GM11168 (cell line): Measurements from ENCODE around the gene EEF1A2.
"Not testable (repeated sequence)": the region's sequence is repeated elsewhere in the genome, so short reads cannot be mapped to it uniquely, and the experiment has no call there.

Experiments
- in situ Hi-C: fragments of 300-500 bp; cut with MboI; formaldehyde crosslinking; loops from one replicate; pipeline ENCODE4 v1.12.0; 2022; ENCODE audit warnings: low sequenced_read_pairs; ENCODE audit not compliant: unreplicated experiment

The EEF1A2 gene

DNA sequence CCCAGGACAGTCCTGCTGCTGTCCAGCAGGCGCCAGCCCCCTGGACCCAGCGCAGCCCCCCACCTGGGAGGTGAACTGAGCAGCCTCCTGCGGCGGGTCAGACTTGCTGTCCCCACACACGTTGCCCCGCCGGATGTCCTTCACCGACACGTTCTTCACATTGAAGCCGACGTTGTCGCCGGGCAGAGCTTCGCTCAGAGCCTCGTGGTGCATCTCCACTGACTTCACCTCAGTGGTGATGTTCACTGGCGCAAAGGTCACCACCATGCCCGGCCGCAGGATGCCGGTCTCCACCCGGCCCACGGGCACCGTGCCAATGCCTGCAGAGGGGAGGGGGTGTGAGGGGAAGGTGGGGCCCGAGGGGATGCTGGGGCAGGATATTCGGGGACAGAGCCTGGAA lies 8.5 kb downstream of the EEF1A2 start:
- in situ Hi-C loops = no loop called here

DNA sequence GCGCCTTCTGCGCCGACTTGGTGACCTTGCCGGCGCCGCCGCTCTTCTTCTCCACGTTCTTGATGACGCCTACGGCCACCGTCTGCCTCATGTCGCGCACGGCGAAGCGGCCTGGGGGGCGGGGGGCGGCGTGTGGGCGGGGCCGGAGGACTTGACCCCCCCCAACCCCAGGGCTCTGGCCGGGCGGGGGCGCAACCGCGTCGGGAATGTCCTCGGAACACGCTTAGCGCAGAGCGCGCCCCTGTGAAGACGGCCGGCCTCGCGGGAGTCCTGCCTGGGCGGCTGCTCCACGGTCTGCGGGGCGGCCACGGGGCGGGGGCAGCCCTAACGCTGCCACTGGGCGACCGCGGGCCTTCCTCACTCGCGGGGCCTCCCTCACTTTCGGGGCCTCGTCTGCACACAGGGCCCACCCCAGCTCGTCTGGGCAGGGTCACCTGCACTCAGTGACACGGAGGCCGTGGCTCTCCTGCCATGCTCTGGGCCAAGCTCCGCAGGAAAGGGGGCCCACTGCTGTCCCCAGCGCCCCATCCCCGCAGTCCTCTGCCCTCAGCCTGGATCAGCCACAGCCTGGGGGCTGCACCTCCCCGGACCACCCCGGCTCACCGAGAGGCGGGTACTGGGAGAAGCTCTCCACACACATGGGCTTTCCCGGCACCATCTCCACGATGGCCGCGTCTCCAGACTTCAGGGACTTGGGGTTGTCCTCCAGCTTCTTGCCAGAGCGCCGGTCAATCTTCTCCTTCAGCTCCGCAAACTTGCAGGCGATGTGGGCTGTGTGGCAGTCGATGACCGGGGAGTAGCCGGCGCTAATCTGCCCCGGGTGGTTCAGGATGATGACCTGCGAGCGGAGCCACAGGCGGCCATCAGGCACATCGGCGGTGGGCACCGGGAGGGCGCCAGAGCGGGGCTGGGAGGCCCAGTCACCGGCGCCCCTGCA lies 10.3 kb downstream of the EEF1A2 start:
- in situ Hi-C loops = no loop called here

DNA sequence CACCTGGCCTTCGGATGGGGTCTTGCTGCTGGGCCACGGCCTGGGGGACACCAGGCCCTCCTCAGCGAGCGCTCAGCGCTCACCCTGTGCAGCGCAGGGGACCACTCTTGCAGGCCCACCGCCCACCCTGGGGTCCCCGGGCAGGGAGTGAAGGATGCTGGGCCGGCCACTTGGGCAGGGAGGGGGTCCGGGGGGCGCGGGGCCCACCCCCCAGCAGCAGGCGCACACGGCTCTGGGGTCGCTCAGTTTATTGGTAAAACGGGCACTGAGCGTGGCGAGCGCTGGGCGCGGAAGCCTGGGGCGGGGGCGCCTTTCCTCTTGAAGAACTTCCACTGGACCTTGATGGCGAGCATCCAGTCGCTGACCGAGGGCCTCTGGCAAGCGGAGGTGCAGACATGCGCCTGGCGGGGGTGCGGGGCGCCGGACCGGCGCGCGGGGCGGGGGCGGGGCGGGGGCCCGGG lies 11.1 kb downstream of the EEF1A2 start:
- in situ Hi-C loops = no loop called here

DNA sequence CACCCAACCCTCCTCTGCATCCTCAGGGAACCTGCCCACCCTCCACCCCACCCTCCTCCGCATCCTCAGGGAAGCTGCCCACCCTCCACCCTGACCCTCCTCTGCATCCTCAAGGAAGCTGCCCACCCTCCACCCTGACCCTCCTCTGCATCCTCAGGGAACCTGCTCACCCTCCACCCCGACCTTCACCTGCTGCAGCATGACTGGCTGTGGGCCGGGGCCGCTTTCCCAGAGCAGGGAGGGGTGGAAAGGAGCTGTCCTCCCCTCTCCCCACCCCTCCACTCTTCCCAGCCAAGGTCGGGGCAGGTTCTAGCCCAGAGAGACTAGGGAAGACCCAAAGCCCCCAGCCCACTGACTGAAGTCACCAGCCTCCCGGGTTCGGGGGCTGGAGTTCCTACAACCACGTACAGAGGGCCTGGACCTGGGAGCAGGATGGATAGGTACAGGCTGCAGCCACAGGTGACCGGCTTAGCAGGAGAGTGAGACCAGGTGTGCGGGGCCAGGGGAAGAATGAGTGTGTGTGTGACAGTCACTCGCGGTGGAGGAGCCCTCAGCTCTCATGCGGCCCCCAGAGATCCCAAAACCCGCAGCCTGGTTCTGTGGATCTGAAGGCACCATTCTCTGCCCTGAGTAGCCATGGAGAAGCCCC lies 11.6 kb downstream of the EEF1A2 start:
- in situ Hi-C loops = no loop called here

DNA sequence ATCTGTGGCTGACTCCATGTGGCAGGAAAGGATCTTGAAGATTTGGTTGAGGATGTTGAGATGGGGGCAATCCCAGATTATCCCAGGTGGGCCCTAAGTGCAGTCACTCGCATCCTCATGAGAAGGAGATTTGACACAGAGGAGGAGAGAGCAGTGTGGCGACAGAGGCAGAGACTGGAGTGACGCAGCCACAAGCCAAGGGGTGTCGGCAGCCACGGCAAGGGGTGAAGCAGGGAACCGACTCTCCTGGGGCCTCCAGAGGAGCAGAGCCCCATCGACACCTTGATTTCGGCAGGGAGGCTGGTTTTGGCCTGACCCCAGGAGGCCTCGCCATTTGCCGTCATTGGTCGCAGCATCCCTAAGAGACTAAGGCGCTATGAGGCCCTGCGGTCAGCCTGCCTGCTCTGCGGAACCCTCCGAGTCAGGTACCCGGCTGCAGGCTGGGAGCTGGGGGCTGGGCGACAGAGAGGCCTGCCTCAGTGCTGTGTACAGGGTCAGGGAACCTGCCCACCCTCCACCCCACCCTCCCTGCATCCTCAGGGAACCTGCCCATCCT lies 12.5 kb downstream of the EEF1A2 start:
- in situ Hi-C loops = no loop called here

DNA sequence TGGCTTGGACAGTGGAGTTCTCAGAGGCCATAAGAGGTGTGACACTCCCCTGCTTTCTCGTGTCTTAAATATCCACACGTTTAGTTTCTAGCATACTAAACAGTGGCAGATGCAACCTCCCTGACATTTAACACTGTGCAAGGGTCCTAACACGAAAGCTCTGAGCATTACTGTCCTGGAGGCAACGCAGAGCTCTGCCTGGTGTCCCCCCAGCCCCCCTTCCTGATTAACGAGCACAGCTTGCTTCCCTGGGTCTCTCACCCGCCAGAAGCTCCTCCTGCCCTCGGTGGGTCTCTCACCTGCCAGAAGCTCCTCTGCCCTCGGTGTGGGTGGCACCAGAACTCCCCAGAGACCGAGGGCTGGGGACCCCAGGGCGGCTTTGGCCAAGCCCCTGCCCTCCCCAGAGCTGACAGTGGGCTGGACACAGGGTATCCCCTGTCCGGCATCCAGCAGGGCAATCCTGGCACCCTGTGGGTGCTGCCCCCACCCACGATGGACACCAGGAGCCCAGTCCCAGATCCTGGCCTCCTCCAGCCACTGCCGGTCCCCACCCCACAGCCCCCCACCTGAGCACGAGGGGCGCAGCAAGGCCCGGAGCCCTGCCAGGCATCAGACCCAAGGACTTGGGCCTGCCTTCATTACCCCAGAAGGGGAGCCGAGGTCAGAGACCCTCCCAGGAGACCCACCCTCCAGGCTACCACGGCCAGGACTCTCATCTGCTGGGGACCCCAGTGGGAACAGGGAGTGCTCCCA lies 14.1 kb downstream of the EEF1A2 start:
- in situ Hi-C loops = no loop called here

DNA sequence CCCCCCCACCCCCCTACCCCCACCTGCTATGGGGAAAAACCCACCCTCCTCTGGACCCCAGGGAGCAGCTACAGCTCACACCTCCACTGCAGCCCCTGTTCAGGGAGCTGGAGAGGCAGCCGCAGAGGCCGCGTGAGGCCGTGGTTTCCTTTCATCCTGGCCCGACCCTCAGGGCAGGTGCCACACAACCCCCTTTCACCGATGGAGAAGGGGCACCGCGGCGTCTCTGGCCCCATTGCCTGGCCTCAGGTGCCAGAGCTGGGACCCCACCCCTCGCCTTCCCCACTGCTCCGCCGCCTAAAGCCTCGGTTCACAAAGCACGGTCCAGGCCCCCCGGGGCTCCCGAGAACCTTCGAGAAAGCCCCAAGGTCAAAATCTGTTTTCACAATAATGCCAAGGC lies 14.6 kb downstream of the EEF1A2 start:
- in situ Hi-C loops = no loop called here

DNA sequence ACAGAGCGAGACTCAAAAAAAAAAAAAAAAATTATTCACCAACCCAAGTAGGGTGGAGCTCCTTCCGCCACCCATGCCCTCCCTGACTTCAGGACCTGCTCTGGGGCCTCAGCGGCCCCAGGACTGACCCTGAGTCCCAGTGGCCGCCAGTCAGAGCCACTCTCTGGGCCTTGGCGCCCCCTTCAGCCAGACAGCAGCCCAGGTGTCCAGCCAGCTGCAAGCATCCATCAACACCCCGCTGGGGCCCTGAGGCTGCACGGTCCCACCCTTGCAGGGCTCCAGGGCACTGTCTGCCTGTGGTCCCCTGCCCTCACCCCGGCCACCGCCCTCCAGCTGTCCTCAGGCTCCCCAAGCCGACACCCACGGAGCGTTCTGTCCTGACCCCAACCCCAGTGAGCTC lies 15.0 kb downstream of the EEF1A2 start:
- in situ Hi-C loops = no loop called here

DNA sequence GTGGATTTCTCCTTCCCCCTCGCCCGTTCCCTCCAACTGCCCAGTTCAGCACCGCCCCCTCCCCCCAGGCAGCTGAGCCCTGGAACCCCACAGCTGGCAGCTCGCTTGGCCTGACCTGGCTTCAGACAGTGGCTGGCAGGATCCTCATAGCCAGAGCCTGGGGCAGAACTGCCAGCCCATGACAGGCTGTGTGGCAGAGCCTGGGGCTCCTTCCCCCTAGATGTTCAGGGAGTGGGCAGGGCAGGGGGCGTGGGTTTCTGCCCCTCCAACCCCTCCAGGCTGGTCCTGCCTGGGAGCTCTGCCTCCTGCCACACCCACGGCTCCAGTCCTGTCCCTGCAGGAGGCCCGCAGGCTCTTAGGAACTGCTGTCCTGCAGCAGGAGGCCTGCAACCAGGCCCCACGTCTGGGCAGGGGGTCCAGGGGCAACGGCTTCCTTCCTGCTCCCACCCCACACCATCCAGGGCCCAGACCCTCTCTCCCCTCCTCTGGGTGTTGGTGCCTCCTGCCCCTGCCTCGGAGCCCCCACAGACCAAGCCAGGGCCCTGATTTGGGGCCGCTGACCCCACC lies 16.8 kb downstream of the EEF1A2 start:
- in situ Hi-C loops = no loop called here

DNA sequence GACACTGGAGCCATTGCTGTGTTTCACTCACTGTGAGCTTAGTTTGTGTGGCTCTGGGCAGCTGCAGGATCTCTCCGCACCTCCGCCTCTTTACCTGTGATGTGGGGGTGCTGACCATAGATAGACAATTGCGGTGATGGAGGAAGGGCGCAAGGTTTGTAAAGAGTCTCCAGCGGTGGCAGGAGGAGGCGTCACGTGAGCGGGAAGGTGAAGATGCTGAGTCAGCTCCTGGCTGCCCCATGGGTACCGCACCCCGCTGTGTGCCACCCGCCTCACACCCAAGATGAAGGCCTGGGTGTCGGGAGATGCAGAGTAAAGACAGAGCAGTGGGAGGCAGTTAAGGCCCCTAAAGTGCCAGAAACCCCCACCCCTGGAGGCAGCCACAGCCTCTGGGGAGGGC lies 17.4 kb downstream of the EEF1A2 start:
- in situ Hi-C loops = no loop called here

DNA sequence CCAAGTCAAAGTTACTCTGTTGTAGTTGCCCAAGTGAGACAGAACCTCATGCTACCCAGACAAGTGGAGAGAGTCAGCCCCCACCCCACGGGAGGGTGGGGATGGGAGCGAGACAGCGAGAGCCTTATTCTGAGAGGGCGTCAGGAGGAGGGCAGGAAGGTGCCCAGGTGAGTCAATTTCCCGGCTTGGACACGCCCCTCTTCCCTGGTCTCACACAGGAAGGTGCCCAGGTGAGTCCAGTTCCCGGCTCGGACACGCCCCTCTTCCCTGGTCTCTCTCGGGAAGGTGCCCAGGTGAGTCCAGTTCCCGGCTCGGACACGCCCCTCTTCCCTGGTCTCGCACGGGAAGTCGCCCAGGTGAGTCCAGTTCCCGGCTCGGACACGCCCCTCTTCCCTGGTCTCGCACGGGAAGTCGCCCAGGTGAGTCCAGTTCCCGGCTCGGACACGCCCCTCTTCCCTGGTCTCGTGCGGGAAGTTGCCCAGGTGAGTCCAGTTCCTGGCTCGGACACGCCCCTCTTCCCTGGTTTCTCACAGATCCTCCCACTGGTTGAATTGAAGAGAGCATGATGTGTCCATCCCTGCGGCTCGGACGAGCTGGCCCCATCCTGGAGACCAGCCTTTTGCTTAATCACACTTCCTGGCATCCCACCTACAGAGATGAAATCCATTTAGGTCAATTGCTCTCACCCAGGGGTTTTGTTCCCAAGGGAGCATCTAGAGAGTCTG lies 19.0 kb downstream of the EEF1A2 start:
- in situ Hi-C loops = not testable (repeated sequence)

DNA sequence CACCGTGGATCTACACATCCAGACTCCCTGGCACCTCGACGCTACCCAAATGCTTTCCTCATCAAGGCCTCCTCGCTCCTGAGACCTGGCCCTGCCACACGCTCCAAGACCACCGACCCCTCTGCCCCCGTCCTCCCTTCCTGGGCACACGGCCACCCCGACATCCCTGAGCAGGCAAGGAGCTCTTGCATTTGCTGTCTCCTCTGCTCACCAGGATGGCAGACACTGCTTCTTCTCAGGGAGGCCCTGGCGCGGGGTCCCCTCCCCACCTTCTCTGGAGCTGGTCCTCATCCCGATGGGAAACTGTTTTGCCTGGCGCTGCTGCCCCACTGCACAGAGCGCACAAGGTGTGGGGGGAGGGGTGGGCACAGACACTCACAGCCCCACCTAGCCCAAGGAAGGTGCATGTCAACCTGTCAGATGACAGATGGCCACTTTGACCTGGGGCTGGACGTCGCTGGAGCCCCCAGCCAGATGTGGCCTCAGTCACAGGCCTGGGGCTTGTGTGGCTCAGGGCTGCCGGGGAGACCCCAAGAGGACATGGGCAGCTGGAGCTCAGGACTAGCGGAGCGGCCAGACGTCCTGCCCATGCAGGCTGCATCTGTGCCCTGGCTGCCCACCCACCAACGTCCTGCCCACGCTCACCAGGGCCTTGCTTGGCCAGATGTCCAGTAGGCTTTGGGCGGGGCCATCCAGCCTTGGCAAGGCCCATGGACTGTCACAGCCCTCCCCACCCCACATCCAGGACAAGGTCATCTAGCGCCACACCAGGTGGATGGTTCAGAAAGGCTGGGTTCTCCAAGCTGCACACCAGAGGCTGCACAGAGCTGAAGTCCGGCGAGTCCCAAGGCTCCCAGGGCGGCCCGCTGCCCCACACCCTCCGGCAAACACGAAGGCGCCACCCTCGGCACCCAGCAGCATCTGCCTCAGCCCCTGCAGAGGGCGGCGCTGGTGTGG lies 20.3 kb downstream of the EEF1A2 start:
- in situ Hi-C loops = no loop called here

DNA sequence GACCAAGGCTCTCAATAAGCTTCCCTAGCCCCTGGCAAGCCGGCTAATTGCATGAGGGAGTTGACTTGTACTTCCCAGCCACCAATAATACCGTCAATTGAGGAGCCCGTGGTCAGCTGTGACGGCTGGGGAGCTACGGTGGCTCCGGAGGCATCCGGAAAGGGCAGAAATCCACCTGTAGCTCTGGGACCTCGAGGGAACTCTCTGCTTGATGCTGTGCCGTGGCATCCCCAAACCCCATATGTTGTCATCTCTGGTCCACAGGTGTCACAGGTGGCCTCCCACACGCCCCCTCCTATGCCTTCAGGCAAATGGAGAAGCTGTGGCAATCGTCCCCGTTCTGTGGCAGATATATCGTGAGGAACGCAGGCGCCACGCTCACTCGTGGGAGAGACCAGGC lies 20.9 kb downstream of the EEF1A2 start:
- in situ Hi-C loops = no loop called here

DNA sequence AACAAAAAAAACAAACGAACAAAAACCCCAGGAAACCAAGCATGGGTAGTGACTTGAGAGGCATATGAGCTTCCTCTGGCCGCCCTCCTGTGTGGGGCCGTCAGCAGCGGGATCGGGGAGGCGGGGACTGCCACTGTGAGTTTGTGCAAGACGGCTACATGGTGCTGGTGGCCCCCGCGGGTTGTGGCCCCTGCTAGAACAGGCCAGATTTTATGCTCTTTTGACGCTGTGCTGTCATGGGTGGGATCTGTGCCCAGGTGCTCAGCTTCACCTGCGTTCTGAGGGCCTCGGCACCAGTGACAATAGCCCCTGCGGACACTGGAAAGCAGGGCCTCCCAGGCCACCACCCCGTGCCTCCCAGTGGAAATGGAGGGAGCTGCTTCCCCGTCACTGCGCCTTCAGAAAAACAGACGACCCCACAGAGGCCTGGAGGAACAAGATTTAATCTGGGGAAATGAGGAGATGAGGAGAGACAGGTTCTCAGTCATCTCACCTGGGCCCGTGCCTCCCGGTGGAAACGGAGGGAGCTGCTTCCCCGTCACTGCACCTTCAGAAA lies 21.7 kb downstream of the EEF1A2 start:
- in situ Hi-C loops = no loop called here

DNA sequence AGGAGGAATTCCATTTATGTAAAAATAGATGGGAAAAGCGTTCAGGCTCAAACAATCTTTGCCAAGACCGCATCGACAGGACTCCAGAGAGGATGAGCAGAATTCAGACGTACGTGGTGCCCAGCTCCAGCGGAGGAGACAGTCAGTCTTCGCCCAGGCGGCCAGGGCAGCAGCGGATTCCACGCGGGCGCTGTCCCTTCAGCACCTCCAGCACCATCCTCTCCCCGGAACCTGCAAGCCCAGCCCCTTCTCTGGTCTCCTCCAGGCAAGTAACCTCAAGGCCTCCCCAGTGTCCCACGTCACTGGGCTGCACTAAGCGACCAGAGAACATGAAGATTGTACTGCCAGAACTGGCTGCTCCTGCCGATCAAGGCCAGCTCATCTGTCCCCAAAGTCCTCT lies 23.7 kb downstream of the EEF1A2 start:
- in situ Hi-C loops = no loop called here

DNA sequence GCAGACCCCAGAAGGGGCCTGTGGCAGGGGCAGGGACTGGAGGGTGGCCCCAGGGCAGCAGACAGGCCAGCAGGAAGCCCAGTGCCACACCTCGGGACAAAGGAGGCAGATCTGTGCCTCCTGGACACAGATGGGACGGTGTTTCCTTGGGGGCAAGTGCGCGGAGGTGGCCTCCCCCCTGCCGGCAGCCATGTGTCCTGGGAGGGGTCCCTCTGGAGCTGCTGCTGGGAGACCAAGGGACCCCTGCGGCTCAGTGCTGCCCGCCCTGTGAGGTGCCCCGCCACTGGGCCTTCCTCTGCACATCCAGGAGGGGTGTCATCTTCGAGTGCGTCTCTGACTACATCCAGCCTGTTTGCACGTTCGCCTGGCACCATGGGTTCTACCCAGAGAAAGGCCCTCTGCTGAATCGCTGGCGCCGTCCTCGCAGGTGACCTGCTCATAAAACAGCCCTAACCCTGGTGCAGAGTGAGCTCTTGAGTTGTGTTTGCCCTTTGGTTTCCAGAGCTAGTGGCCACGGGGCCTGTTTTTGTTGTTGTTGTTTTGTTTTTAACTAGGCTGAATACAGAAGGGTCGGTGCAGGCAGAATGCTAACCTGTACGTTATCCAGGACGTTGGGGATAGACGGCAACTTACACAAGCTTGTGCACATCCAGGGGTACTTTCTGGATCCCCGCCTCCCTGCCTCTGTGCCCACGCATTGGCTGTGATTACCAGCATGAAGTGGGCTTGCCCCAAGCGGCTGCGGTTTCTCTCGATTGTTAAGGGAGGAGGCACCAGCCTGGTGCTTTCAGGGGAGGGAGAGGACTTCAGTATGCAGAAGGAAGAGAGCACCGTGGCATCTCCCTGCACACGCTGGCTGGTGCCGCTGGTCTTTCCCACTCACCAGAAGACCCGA lies 25.1 kb downstream of the EEF1A2 start:
- in situ Hi-C loops = no loop called here

DNA sequence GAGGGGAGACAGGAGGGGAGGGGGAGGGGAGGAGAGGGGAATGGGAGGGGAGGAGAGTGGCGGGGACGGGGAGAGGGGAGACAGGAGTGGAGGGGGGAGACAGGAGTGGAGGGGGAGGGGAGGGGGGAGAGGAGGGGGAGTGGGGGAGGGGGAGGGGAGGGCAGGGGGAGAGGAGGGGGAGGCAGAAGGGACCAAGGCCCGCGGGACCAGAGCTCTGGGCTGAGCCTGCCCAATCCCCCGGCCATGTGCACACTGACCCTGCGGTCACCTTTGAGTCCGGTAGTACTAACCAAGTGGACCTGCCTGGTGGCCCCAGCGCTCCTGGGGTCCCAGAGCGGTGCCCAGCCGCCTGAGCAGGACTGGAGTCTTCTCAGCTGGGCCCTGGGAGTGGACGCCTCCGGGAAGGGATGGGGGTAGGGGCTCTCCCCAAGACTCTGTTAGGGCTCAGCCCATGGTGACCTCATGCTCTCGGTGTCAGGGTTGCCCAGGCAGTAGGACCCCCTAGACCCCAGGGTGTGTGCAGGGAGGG lies 26.0 kb downstream of the EEF1A2 start:
- in situ Hi-C loops = no loop called here
